HG03442 (cell line): ENCODE measurements around the gene PITX2.

Source experiments
- ATAC-seq: cut with Tn5 transposase; IDR thresholded peaks from one replicate; pipeline ENCODE4 v1.9.1; 2021; ENCODE audit warnings: mild to moderate bottlenecking, moderate library complexity; ENCODE audit not compliant: unreplicated experiment

PITX2 gene

DNA sequence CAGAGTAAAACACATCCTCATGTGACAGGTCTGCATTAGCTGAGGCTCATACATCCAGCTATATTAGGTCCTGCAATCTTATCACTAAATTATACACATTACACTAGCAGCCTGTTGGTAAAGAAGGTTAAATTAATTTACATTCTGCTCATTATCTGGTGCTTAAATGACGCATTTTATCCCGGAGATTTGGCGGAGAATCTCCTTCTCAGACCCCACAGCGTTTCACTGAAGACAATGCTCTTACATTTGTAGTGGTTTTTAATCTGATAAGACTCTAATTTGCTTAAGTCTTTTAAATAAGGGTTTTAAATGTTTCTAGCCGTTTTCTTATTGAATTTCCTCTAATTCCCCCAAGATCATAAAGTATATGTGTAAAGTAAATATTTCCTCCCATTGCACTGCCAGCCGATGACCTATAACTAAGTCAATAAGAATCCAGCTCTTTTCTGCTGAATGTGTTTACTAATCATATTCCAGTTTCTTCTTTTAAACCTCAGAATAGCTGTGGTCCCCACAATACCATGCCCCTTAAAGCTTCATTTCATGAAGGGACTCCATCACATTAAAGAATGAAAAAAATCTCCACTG, 2.1 kb upstream of the PITX2 start:
- no peak for ATAC-seq

DNA sequence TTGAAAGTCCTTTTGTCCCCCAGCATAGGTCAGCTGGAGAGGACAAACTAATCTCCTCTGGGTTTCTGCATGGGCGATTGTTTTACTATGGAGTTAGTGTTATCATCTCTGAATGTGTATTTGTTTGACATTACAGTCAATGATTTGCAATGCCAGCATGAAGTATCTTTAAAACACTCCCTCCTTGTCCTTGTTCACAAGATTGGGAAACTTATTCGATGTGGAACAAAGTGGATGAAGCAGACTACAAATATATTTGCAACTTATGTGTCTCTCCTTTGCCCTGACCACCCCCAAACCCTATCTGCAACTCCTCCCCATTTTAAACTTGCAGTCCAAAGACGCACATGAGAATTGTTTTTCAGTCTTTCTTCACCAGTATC, 1.5 kb upstream of the PITX2 start:
- ATAC-seq = no peak

DNA sequence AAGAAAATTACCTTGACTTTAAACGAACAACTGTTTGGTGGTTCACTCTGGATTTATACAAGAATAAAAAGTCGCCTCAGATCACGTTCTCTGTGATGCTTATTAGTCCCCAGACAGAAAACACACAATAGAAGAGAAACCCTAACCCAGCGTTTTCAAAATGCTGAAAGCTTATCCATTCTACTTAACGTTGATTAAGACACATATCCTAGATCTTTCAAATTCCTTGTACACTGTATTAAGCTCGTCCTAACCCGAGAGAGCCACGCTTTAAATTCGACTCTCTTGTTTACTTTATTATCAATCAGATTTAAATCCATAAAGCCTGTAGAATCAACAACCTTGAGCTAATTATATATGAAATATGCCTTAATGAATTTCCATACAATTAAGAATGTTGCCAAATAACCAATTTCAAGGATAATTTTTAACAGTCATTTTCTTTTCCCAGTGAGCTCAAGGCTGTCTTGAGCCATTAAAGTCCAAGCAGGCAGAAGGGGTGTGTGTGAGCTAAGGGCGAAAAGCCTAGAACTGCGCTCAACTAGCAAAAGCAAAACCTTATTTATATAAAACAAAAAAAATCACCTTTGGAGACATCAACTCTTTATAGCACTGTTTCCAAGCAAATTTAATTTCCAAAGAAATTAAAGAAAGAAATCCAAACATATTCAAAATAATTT, 981 bp upstream of the PITX2 start:
- no peak for ATAC-seq

DNA sequence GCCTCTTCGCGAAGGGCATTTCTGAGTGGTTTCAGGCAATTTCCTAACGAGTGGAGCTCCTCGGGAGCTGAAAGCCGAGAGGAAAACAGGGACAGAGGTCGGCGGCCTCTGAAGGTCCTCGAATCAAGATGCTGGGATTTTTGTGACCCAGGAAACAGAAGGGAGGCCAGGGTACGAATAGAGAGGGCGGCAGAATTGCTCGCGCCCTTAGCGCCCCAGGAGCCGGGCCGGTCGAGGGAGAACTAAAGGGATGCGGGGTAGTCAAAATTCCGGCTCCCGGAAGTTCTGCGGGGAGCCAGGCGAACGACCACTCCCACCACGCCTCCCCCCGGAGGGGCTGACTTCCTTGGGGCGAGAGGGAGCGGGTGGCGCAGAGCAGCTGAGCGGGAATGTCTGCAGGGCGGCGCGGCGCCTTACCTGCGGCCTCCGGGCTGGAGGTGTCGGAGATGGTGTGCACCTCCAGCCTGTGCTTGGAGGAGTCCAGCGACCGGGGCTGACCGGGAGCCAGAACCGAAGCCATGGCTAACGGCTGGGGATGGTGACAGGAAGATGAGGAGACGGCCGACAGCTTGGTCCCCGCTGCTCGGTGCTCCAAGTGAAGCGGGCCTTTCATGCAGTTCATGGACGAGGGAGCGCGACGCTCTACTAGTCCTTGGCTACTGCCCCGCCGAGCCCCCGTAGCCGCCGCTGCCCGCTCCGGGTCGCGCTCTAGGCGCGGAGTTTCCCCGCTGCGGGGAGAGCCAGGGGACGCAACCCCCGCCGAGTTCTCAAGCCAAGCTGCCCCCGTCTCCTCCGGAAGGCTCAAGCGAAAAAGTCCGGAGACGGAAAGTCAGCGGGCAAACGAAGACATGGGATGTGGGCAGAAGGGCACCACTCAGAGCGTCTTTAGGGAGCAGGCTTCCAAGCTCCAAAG, 782 bp downstream of the PITX2 start:
- ATAC-seq = no peak

DNA sequence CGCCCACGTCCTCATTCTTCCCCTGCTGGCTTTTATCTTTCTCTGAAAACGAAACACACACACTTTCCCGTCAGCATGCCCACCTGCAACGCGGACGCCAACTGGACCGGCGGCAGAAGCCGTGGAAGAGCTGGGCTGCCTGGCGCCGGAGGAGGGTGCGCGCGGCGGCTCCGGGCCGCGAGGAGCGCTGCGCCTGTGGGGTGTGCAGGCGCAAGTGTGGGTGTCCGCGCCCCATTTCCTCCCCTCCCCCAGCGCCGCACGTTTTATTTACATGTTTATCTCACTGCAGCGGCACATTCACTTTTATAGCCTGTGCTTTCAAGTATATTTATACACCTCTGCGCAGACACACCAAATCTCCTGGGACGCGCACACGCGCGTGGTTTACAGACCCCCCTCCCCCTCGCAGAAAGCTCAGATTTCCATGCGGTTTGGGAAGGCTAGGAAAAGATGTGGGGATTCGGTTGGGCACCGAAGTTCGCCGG, 1.5 kb downstream of the PITX2 start:
- ATAC-seq = no peak

DNA sequence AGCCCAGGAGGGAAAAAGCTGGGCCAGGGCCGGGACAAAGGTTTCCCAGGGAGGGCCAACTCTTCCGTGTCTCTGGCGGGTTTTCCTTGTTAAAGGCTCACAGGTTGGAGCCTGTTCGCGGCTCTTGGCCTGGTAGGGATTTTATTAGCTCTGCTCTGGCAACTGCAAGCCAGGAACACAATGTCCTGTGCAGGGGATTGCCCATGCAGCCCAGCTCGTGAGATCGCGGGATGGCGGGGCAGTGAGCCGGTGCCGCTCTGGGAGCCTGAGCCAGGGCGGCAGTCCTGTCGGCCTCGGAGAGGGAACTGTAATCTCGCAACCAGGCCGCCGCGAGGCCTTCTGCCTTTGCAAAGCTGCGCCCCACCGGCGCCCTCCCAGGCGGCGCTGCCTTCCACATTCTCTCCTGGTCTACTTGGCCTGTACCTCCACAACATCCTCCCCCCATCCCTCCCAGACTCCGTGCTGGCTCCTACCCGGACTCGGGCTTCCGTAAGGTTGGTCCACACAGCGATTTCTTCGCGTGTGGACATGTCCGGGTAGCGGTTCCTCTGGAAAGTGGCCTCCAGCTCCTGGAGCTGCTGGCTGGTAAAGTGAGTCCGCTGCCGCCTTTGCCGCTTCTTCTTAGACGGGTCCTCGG, 2.1 kb downstream of the PITX2 start:
- no peak for ATAC-seq

DNA sequence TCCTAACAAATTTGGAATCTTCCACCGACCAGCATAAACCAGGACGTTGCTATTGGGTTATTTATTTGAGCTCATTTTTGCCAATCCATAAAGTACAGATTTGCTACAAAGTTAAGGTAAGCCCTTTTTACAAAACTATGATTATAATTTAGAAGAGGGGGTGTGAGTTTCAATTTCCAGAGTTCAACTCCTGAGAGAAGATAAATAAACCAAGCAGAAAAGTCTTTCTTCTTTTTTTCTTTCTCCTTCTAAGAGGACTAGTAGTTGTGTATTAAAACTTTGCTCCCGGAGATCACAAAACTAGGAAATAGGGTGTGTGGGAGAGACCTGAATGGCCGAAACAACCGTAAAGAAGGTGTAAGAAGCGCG, 2.6 kb downstream of the PITX2 start:
- ATAC-seq = no peak

DNA sequence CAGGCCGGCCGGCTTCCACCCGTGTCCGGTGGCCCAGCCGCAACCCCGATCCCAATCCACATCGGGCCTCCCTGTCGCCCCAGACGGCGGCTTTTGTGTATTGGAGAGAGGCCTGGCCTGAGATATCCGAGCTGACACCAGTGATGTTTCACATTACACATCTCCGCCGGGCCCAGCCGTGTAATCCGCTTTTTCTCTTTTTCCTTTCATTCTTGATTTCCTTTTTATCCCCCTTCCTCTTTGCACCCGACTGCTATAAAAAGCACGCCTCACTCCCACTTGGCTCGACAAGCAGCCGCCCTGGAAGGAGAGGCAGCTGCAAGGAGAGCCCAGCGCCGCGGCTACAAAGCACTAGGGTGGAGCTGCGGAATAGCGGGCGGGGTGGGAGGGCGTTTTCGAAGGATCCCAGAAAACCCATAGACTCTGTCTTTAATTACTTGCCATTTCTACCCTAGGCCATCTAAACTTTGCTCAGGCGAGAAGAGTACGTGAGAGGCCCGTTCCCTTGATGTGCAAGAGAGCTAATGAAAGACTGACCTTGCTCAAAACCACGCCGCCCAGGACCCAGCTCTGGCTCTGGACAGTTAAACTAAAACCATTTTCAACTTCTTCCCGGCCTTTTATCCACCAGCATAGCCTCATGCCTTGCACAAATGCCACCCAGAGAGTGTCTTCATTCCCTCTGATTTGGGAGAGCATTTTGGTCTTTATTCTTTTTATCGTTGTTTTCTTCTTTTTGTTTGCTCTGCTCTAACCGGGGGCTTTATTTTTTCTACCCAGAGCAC, 3.2 kb downstream of the PITX2 start:
- ATAC-seq = no peak

DNA sequence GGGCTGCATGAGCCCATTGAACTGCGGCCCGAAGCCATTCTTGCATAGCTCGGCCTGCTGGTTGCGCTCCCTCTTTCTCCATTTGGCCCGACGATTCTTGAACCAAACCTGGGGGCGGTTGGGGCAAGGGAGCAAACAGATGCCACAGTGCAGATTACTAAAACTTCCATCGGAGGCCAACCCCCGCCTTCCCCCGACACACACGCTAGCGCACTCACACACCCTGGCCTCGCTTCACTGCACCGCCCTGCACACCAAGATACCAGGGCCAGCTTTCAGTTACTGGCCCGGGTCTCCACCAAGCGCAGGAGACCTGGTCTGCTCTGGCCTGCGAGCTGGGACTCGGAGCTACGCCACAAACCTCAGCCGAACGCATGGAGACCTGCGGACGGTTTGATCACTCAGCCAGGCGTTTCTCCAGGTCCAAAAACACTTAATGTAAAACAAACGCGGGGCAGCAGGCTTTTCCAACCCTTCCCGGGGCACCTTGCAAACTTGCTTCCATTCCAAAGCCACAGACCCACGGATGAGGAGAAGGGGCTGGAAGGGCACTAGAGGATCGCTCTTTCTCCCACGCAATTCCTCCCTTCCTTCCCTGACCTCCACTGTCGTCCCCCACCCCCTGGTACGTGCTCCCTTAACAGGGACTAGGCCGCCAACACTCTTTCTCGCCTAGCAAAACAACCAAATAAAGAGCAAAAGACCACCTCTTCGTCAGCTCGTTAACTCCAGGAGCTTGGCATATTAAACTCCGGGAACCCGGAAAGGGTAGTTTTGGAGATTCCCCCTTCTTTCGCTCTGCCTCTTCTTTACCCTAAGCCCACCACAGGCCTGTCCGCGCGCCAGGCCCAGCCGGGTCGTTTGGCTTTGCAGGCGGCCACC, 4.1 kb downstream of the PITX2 start:
- ATAC-seq = no peak

DNA sequence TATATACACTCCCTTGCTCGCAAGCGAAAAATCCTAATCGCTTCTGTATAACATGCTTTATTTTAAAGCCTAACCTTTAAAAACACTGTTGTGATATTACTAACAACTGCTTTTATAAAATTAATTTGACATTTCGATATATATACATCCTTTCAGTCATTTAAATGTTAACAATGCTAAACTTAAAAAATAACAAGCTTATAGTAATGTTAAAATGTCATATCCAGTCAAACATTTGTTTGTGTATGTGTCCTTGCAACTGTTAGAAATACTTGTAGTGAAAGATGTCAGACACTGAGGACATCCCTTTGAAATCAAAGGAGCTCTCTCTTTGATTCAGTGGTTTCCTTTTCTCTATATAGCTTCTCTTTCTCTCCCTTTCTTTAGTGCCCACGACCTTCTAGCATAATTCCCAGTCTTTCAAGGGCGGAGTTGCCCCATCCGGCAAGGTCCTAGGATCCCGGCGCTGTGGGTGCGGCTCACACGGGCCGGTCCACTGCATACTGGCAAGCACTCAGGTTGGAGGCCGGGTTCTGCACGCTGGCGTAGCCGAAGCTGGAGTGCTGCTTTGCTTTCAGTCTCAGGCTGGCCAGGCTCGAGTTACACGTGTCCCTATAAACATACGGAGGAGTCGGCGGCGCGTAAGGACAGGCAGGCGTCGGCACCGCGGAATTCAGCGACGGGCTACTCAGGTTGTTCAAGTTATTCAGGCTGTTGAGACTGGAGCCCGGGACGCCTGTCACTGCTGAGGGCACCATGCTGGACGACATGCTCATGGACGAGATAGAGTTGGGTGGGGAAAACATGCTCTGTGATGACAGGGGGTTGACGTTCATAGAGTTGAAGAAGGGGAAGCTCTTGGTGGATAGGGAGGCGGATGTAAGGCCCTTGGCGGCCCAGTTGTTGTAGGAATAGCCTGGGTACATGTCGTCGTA, 5.0 kb downstream of the PITX2 start:
- ATAC-seq = no peak

DNA sequence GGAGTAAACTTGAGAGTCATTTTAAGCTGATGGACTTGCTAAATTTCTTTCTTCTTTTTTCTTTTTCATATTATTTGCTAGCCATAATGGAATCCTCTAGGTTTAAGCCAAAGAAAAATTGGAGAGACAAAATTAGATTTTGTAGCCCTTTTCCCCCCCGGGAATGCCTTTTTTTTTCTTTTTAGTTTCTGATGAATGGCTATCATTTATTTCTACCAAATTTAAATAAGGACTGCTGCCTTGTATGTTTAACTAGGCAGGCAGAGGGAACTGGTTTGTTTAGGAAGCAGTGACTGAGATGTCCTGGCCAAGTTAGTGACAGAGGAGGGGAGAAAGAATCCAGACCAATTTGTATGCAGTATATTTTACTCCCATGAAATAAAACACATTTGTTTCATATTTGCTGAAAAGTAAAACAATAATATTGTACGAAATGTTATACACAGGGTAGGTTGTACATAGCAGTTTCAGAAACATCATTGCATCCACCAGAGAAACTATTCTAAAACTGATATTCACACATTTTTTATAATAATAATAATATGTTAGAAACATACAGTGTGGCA, 5.7 kb downstream of the PITX2 start:
- no peak for ATAC-seq

DNA sequence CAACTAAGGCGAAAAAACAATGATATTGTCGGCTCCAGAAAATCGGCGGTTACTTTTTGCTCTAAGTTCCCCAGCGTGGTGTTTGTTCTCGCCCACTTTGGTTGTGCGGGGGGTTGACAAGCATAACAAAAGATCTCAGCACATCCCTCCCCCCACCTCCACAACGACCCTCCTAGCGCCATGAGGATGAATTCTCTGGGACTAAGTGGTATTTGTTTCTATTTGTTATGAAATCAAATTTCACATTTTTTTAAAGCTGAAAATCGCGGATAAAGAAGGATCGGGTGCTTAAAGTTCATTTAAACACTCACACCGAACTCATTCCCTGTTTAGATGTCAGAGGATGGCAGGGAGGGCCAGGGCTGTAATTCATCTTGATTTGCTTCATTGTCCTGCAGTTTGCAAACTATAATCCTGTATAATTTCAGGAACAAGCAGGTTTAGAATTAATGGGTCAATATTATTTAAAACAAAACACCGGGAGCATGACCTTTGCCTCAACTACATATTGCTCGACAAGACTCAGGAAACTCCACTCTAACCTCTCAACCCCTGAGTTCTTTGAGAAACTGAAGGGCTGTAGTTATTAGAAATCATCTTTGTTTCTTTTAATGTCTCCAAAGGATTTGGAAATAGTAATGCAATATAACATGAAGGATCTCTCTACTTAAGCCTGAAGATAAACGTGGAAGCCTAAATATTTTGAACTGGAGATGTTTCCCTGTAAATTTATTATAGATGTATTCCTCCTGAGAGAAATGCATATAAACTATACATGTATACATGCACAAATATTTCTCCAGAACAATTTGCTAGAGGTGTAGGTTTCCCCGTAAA, 6.4 kb downstream of the PITX2 start:
- ATAC-seq = no peak

DNA sequence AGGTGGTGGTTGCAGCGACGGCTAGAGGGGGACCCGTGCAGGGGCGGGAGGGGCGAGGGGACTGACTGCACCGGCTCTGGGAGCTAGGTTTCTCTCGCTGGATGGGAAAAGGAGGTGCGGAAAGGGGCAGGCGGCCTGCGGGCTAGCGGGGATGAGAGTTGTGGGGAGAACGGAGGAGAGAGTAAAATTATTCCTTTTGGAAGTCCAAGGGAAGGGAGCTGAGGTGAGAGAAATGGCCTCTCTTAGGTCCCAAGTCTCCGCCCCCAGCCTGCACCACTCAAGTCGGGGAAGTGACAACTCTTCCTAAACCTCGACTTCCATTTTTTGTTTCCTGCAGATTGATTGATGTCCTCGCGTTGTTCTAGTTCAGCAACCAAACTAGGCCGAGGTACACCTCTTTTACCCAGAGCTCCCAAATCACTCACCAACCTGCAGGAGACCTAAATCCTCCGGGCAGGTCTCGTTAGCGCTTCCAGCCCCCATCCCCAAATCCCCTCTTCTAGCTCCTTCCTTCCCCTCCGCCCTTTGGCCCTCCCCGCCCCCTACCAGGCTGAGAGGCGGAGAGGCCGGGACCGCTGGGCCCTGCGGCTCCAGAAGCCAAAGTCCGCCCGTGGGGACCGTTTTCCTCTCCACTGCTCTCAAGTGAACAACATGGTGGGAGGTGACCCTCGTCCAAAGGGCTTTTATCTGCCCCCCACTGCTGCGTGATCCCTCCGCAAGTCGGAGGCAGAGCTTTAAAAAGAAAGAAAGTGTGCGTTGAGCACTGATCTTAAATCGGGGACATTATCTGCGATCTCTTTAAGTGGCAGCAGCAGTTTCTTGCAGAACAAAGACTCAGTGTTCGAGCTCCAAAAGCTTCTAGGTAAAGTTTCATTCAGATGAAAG, 7.3 kb downstream of the PITX2 start:
- ATAC-seq = no peak

DNA sequence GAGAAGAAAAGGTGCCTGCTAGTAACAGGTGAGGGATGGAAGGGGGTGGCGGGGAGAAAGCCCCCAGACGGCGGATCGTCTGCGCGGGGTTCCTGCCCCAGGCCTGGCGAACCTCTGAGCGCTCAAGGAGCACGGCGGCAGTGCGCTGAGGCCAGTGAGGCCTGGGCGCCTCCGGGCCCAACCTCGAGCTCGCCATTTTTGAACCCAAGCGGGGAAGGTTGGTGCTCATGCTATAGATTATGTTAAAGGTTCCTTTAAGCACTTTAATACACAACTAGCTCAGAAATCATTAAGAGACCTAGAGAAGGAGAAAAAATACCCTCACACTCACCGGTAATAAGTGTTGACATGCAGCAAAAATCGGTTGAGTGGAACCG, 7.9 kb downstream of the PITX2 start:
- ATAC-seq = no peak

DNA sequence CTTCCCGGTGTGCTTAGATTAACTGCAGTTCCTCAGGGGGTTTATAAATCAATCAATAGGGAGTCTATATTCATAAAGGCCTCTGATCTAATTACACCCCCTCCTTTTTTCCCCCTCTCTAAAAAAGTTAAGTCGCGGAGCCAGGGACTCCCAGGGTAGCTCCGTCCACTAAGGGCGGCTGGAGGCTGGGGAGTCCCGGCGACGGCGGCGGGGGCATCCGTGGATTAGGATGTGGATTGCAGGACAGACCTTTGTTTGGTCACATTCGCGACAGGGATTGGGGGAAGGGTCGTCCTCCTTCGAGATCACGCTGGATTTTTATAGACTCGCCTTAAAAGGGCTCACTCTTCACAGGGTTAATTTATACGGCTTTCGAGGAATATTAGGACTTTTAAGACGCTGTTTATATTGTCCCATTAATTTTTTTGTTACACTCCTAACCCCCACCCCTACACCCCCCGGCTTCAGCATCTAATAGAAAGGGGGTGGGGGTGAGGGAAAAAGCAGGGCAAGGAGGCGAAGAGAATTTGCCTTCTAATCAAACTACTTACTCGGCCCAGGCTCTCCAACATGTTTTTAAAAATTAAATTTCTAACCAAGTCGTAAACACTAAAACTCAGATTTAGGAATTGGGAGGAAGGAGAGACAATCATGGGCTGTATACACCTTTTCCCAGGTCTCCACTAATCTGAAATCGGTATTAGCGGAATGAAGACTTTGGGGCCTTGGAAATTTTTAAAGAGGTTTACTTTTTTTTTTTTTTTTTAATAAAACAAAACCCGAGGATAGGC, 8.5 kb downstream of the PITX2 start:
- ATAC-seq = no peak

DNA sequence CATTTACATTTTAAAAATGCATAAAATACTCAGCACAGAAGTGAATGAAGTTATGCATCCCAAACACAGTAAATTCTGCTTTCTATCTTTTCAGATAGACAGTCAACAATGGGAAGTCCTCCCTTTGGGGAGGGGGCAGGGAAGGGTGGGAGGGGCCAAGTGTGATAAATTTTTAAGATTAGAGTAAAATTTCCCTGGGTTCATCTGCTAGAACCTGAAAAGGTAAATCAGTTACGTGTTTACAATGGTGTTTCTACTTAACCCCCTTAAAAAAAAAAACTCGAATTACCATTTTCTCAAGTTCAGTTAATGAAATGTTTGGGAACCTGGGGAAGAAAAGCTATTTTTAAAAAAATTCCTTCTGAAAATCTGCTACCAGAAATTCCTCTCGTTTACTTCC, 9.1 kb downstream of the PITX2 start:
- ATAC-seq = no peak
